PFSK-1 (cell line): Measurements from ENCODE around the gene HPCAL1.

ENCODE experiments used
- POLR2AphosphoS5 ChIP-seq: IDR thresholded peaks from 2 replicates; pipeline ENCODE4 v1.6.1; 2012; ENCODE audit warnings: low read depth, mild to moderate bottlenecking, control low read depth, low read length, moderate library complexity
- REST ChIP-seq, 2 experiments: IDR thresholded peaks; 2 replicates each; pipeline versions ENCODE4 v1.6.1 to v1.8.0; 2011 to 2012; ENCODE audit warnings: low read depth in 2 of 2, low read length in 2 of 2, control low read depth in 1 of 2, inconsistent platforms in 1 of 2, mild to moderate bottlenecking in 1 of 2, moderate library complexity in 1 of 2; ENCODE audit not compliant: insufficient read depth in 1 of 2
- SIN3A ChIP-seq: IDR thresholded peaks from 2 replicates; pipeline ENCODE4 v1.6.1; 2012; ENCODE audit warnings: mild to moderate bottlenecking, low read length, moderate library complexity, borderline replicate concordance; ENCODE audit not compliant: insufficient read depth
- TAF1 ChIP-seq: IDR thresholded peaks from 2 replicates; pipeline ENCODE4 v1.6.1; 2012; ENCODE audit warnings: low read length, control low read depth, borderline replicate concordance; ENCODE audit not compliant: insufficient read depth

DNA sequence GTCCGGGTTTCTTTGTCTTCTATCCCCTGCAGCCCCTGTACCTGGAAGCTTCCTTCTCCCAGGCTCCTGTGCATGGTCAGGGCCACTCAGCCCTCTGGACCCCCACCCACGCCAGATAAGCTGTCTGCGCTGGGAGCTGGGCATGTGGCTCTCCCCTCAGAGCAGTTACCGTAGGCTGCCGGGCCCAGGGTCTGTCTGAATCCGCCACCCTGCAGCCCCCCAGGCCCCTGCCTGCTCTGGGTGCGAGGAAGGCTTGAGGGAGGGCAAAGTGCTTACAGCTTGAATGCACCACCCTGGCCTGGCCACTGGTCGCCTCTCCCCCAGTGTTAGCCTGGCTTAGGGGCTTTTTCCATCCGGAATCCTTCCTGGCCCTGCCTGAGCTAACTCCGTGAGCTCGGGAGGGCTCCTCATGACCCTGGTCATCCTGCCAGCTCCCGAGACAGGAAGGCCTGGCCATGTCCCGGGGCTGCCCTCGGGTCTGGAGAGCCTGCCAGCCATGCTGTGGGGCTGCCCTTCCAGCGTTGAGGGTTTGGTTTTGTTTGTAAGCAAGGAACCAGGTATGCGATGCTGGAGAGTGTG, 94.7 kb downstream of the HPCAL1 start:
- TF ChIP-seq REST (IDR thresholded peaks at IDR 0.05; ENCODE audit: insufficient read depth in 1 of 2, low read depth in 2 of 2, low read length in 2 of 2), result no peak
- no peak for TF ChIP-seq POLR2AphosphoS5
- no peak for TF ChIP-seq TAF1
- TF ChIP-seq SIN3A, result no peak
